IMR-90 (cell line): Measurements from ENCODE around the gene MAP2K5. TPM values are rescaled to one million over a fixed set of nuclear protein-coding genes. Genes with fewer than 3 reads are reported as not detected.
A peak's percentile ranks its signal among the peaks of the same experiment; 100 is the strongest.

Source experiments
- ATAC-seq: fragments of 200-7000 bp; cut with Tn5 transposase; 2 replicates; pipeline ENCODE4 v1.9.1; 2020; ENCODE audit warnings: low read depth, mild to moderate bottlenecking, moderate library complexity
- BruUV-seq: library from RNA; stranded (reverse); fragments of 400-500 nt; replicated peaks from 2 replicates; lab custom pipeline; 2021; lab: Mats Ljungman, UMichigan
- CTCF ChIA-PET: fragments of 300-600 bp; formaldehyde crosslinking; extraction: SDS; loops from one replicate; lab custom pipeline; 2021; ENCODE audit warnings: antibody characterized with exemption; lab: Yijun Ruan, JAX
- POLR2A ChIA-PET: fragments of 300-600 bp; sonication (Branson Sonifier 250); formaldehyde crosslinking; loops from one replicate; lab custom pipeline; 2022; ENCODE audit warnings: antibody characterized with exemption; ENCODE audit not compliant: unreplicated experiment; lab: Charles Lee
- DNase-seq: peaks from one replicate; pipeline ENCODE4 v3.0.0; 2013
- H2AFZ ChIP-seq: replicated peaks from 2 replicates; pipeline ENCODE3; 2013; ENCODE audit warnings: low read length, mild to moderate bottlenecking; ENCODE audit not compliant: poor library complexity
- H2AK5ac ChIP-seq: 2 replicates; pipeline ENCODE4 v1.6.1; 2013; ENCODE audit warnings: low read depth, low read length, inconsistent platforms
- H2AK9ac ChIP-seq: replicated peaks from 2 replicates; pipeline ENCODE3; 2013; ENCODE audit warnings: mild to moderate bottlenecking, low read depth, low read length, moderate library complexity; ENCODE audit not compliant: poor library complexity
- H2BK120ac ChIP-seq: 2 replicates; pipeline ENCODE4 v1.6.1; 2013; ENCODE audit warnings: low read depth, low read length, inconsistent platforms
- H2BK15ac ChIP-seq: 3 replicates; pipeline ENCODE4 v1.6.1; 2013; ENCODE audit warnings: low read depth, low read length, inconsistent platforms
- H2BK20ac ChIP-seq: 2 replicates; pipeline ENCODE4 v1.6.1; 2013; ENCODE audit warnings: low read depth, mild to moderate bottlenecking, inconsistent platforms, low read length, moderate library complexity
- H2BK5ac ChIP-seq: 2 replicates; pipeline ENCODE4 v1.6.1; 2013; ENCODE audit warnings: mild to moderate bottlenecking, low read depth, low read length, inconsistent platforms; ENCODE audit not compliant: poor library complexity, severe bottlenecking
- H3K14ac ChIP-seq: replicated peaks from 2 replicates; pipeline ENCODE4 v1.6.1; 2013; ENCODE audit warnings: low read depth, low read length, inconsistent platforms
- H3K18ac ChIP-seq: 2 replicates; pipeline ENCODE4 v1.6.1; 2013; ENCODE audit warnings: low read depth, low read length, control low read depth
- H3K23ac ChIP-seq: 2 replicates; pipeline ENCODE4 v1.6.1; 2013; ENCODE audit warnings: low read depth, low read length, inconsistent platforms
- H3K27ac ChIP-seq: 2 replicates; pipeline ENCODE4 v1.5.1; 2013; ENCODE audit warnings: mild to moderate bottlenecking, control low read depth, low read length; ENCODE audit not compliant: insufficient read depth
- H3K27me3 ChIP-seq: 2 replicates; pipeline ENCODE4 v1.6.1; 2013; ENCODE audit warnings: low read length; ENCODE audit not compliant: control insufficient read depth, insufficient read depth
- H3K36me3 ChIP-seq: 2 replicates; pipeline ENCODE4 v1.6.1; 2013; ENCODE audit warnings: low read length, mixed read lengths; ENCODE audit not compliant: control insufficient read depth, insufficient read depth
- H3K4ac ChIP-seq: 2 replicates; pipeline ENCODE4 v1.6.1; 2013; ENCODE audit warnings: low read depth, low read length, inconsistent platforms
- H3K4me1 ChIP-seq: 2 replicates; pipeline ENCODE4 v1.6.1; 2013; ENCODE audit warnings: low read length, mixed read lengths; ENCODE audit not compliant: control insufficient read depth, insufficient read depth
- H3K4me2 ChIP-seq: 2 replicates; pipeline ENCODE4 v1.6.1; 2013; ENCODE audit warnings: low read depth, mild to moderate bottlenecking, control low read depth, low read length, moderate library complexity
- H3K4me3 ChIP-seq: 2 replicates; pipeline ENCODE4 v1.5.1; 2013; ENCODE audit warnings: low read depth, mild to moderate bottlenecking, control low read depth, low read length, moderate library complexity; ENCODE audit not compliant: insufficient read depth
- H3K56ac ChIP-seq: 2 replicates; pipeline ENCODE4 v1.6.1; 2013; ENCODE audit warnings: low read length, inconsistent platforms; ENCODE audit not compliant: insufficient read depth; ENCODE audit errors: extremely low read depth
- H3K79me1 ChIP-seq, 2 experiments: 2 replicates each; pipeline ENCODE4 v1.6.1; 2013; ENCODE audit warnings: low read length in 2 of 2, inconsistent platforms in 1 of 2, low read depth in 1 of 2
- H3K9ac ChIP-seq: 2 replicates; pipeline ENCODE4 v1.6.1; 2013; ENCODE audit warnings: low read depth, low read length, control low read depth
- H3K9me1 ChIP-seq: 2 replicates; pipeline ENCODE4 v1.6.1; 2013; ENCODE audit warnings: low read length, inconsistent platforms; ENCODE audit not compliant: insufficient read depth
- H3K9me3 ChIP-seq: 2 replicates; pipeline ENCODE4 v1.6.1; 2013; ENCODE audit warnings: low read length; ENCODE audit not compliant: control insufficient read depth, insufficient read depth
- H4K20me1 ChIP-seq: 2 replicates; pipeline ENCODE4 v1.6.1; 2013; ENCODE audit warnings: low read length, inconsistent platforms; ENCODE audit not compliant: insufficient read depth
- H4K5ac ChIP-seq: 2 replicates; pipeline ENCODE4 v1.6.1; 2013; ENCODE audit warnings: mild to moderate bottlenecking, low read depth, low read length, control low read depth
- H4K8ac ChIP-seq, 2 experiments: 2 replicates each; pipeline ENCODE4 v1.6.1; 2013; ENCODE audit warnings: low read depth in 2 of 2, low read length in 2 of 2, control low read depth in 1 of 2, inconsistent platforms in 1 of 2
- H4K91ac ChIP-seq: 2 replicates; pipeline ENCODE4 v1.6.1; 2013; ENCODE audit warnings: low read depth, low read length, inconsistent platforms; ENCODE audit not compliant: insufficient read depth
- CEBPB ChIP-seq: IDR thresholded peaks from 2 replicates; pipeline ENCODE4 v1.6.1; 2012; ENCODE audit warnings: low read depth, low read length, improper control_type of control experiment
- WGBS, 2 experiments: methylation state at CpG; one replicate each; pipeline versions ENCODE4 v1.1.5 to v1.1.7; 2013; ENCODE audit warnings: missing lambda C conversion rate in 2 of 2; ENCODE audit not compliant: insufficient read length in 1 of 2; ENCODE audit errors: extremely low coverage in 2 of 2; 5-methylcytosine and 5-hydroxymethylcytosine counted together
- dilution Hi-C: fragments of 300-500 bp; cut with HindIII; formaldehyde crosslinking; loops from one replicate; pipeline ENCODE4 v1.14.3; 2018; ENCODE audit warnings: low sequenced_read_pairs; ENCODE audit not compliant: unreplicated experiment
- in situ Hi-C: fragments of 300-500 bp; cut with MboI; formaldehyde crosslinking; loops from 3 replicates; pipeline ENCODE4 v1.14.3; 2019; ENCODE audit warnings: low sequenced_read_pairs, inconsistent platforms, mixed read lengths
- intact Hi-C: fragments of 100-400 bp; cut with micrococcal nuclease; formaldehyde crosslinking; loops from 2 replicates; pipeline ENCODE4 v1.10.0; 2022
- polyA plus RNA-seq, 3 experiments: library from polyadenylated mRNA; depleted of rRNA; stranded (reverse); fragments of >200 nt; gene quantifications; 2 replicates each; pipeline ENCODE4 v1.2.3, GENCODE V29; 2012; ENCODE audit warnings: low replicate concordance in 1 of 3
- total RNA-seq: library from RNA; depleted of rRNA; stranded (reverse); fragments of >200 nt; gene quantifications from 2 replicates; pipeline ENCODE4 v1.2.3, GENCODE V29; 2012
- TF ChIP-seq, protein P1 (sequence below): conservative IDR thresholded peaks from 2 replicates; pipeline ENCODE4 v1.5.1; 2012; ENCODE audit warnings: mild to moderate bottlenecking, low read depth, low read length, improper control_type of control experiment
- TF ChIP-seq, protein P2 (sequence below): fragments of 150-350 bp; IDR thresholded peaks from 2 replicates; pipeline ENCODE4 v1.6.1; 2016; ENCODE audit warnings: low read depth, mild to moderate bottlenecking, low read length, moderate library complexity, borderline replicate concordance

MAP2K5 gene
- total and polyA plus RNA-seq, 2 of the 4 experiments (the other 2 are of a cell fraction): 1.6 to 6.1 TPM

DNA sequence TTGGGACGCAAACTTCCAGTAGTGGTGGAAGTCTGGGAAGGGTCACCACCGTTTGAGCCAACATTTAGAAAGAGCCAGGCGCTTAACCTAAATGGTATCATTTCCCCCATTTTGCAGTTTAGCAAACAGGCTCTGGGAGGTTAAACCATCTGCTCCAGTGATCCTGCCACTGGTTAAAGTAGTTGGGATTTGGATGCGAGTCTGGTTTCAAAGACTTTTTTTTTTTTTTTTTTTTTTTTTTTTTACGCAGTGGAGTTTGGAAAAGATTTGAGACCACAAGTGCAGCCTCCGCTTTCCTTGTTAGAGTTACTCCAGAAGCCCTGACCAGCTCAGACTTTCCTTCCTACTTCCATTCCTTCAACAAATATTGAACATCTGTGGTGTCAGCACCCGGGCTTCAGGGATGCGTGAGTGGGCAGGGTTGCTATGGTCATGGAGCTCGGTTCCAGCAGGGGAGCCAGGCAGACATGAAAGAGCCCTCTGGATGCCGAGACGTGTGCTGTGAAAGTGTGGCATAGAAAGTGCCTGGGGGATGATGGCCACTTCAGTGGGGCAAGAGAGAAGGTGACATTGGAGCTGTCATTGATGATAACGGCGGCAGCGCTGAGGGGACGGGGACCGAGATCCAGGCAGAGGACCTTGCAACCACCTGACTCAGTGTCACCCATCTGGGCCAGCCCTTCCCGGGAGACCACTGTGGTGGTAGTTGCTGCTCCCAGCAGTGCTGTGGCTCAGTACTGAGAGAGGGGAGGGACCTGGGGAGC is 298.4 kb downstream of the MAP2K5 start (continued):
- TF ChIP-seq, protein P1, sequence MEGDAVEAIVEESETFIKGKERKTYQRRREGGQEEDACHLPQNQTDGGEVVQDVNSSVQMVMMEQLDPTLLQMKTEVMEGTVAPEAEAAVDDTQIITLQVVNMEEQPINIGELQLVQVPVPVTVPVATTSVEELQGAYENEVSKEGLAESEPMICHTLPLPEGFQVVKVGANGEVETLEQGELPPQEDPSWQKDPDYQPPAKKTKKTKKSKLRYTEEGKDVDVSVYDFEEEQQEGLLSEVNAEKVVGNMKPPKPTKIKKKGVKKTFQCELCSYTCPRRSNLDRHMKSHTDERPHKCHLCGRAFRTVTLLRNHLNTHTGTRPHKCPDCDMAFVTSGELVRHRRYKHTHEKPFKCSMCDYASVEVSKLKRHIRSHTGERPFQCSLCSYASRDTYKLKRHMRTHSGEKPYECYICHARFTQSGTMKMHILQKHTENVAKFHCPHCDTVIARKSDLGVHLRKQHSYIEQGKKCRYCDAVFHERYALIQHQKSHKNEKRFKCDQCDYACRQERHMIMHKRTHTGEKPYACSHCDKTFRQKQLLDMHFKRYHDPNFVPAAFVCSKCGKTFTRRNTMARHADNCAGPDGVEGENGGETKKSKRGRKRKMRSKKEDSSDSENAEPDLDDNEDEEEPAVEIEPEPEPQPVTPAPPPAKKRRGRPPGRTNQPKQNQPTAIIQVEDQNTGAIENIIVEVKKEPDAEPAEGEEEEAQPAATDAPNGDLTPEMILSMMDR: 0 out of 2 replicates have a peak, but pooled peaks have one; percentile 4
- TF ChIP-seq CEBPB: no peak

- dilution Hi-C loops (no loop called here), in situ Hi-C loops (no loop called here), intact Hi-C loops (loop anchor here (2.0 kb wide), 2 partner anchors 313 to 369 kb away; no protein-coding TSS in a partner anchor)
- TF ChIP-seq, protein P2, sequence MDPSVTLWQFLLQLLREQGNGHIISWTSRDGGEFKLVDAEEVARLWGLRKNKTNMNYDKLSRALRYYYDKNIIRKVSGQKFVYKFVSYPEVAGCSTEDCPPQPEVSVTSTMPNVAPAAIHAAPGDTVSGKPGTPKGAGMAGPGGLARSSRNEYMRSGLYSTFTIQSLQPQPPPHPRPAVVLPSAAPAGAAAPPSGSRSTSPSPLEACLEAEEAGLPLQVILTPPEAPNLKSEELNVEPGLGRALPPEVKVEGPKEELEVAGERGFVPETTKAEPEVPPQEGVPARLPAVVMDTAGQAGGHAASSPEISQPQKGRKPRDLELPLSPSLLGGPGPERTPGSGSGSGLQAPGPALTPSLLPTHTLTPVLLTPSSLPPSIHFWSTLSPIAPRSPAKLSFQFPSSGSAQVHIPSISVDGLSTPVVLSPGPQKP: no peak
- Histone ChIP-seq H3K18ac (no peak overlapping the region), H2BK20ac (no peak overlapping the region), H2AFZ (peak overlapping the region; percentile 99), H4K20me1 (no peaks in the 10 kb centered on the region), H3K27me3 (peaks cover 13% of the 10 kb centered on the region), H3K23ac (no peak overlapping the region), H3K79me1 (no peaks in the 10 kb centered on the region), H3K14ac (no peak overlapping the region), H3K36me3 (no peaks in the 10 kb centered on the region), H4K8ac (no peak overlapping the region), H2BK5ac (no peak overlapping the region), H3K27ac (no peak overlapping the region), H2BK120ac (no peak overlapping the region), H3K9me1 (0 out of 2 replicates have a peak, but pooled peaks cover 6% of the 10 kb centered on the region), H3K9me3 (no peaks in the 10 kb centered on the region), H2BK15ac (no peak overlapping the region), H2AK9ac (peak overlapping the region; percentile 22), H3K4me2 (peak overlapping the region; percentile 85; the same call in 1 of the 2 replicates), H3K9ac (no peak overlapping the region), H3K4ac (no peak overlapping the region), H4K91ac (no peak overlapping the region), H4K5ac (no peak overlapping the region), H3K4me1 (peaks cover 15% of the 10 kb centered on the region; the same call in 1 of the 2 replicates), H2AK5ac (no peak overlapping the region; the same call in 1 of the 2 replicates), H3K56ac (no peak overlapping the region), H3K4me3 (no peak overlapping the region)
- WGBS, 2 experiments: no CpG with 5 or more reads among the region's 4 CpGs
- DNase-seq (no peak), ATAC-seq (no peak)
- CTCF ChIA-PET: interaction anchor here (0.6 to 1.4 kb wide), 2 partner anchors 312 to 713 kb away, joined by 3 read pairs; no protein-coding TSS in a partner anchor
- POLR2A ChIA-PET: interaction anchor here (0.7 kb wide), 1 partner anchor 383 kb away, joined by 14 read pairs; no protein-coding TSS in a partner anchor
- no TSS peak for BruUV-seq
Observed at GRCh38 chr15:67841513-67841762, 298.9 kb downstream of the MAP2K5 start.
